Measurements from ENCODE around the gene MYH6.
"Not testable (repeated sequence)": the region's sequence is repeated elsewhere in the genome, so short reads cannot be mapped to it uniquely, and the experiment has no call there.

The MYH6 gene

GRCh38 chr14:23389396-23389795, 18.7 kb downstream of the MYH6 start:
- DNase-seq: no peak

GRCh38 chr14:23388996-23389395, 19.1 kb downstream of the MYH6 start:
- no peak for DNase-seq

GRCh38 chr14:23387916-23388882, 19.9 kb downstream of the MYH6 start:
- DNase-seq: no peak

GRCh38 chr14:23386999-23387398, 21.1 kb downstream of the MYH6 start:
- no peak for DNase-seq

GRCh38 chr14:23386266-23386657, 21.8 kb downstream of the MYH6 start:
- not testable (repeated sequence) for DNase-seq

- DNase-seq: no peak
Observed at GRCh38 chr14:23385642-23386265, 22.3 kb downstream of the MYH6 start.

GRCh38 chr14:23385244-23385641, 22.8 kb downstream of the MYH6 start:
- DNase-seq: no peak

GRCh38 chr14:23384364-23385080, 23.6 kb downstream of the MYH6 start:
- no peak for DNase-seq

GRCh38 chr14:23382731-23383440, 25.2 kb downstream of the MYH6 start:
- no peak for DNase-seq

GRCh38 chr14:23382276-23382675, 25.8 kb downstream of the MYH6 start:
- no peak for DNase-seq

GRCh38 chr14:23381871-23382270, 26.2 kb downstream of the MYH6 start:
- DNase-seq: no peak

GRCh38 chr14:23380976-23381375, 27.1 kb downstream of the MYH6 start:
- no peak for DNase-seq

GRCh38 chr14:23380197-23380914, 27.7 kb downstream of the MYH6 start:
- DNase-seq: no peak

- peak; percentile 83 for DNase-seq
Observed at GRCh38 chr14:23379366-23380196, 28.5 kb downstream of the MYH6 start.

GRCh38 chr14:23378612-23379220, 29.4 kb downstream of the MYH6 start:
- no peak for DNase-seq

- DNase-seq: no peak
Observed at GRCh38 chr14:23377573-23378563, 30.2 kb downstream of the MYH6 start.

GRCh38 chr14:23377198-23377550, 30.9 kb downstream of the MYH6 start:
- DNase-seq: no peak

GRCh38 chr14:23376482-23377197, 31.4 kb downstream of the MYH6 start, which contains the start of gene CMTM5:
TSS of gene CMTM5 (plus strand) at chr14:23377046. CDS start at chr14:23377252, 206 bp downstream.
- DNase-seq: no peak
